Measurements from ENCODE around the gene UNC5A. TPM values are rescaled to one million over a fixed set of nuclear protein-coding genes. Genes with fewer than 3 reads are reported as not detected.
A peak's percentile ranks its signal among the peaks of the same experiment; 100 is the strongest.

UNC5A gene
- total RNA-seq, 1 donor from 2014 or later = 0.40 TPM

DNA sequence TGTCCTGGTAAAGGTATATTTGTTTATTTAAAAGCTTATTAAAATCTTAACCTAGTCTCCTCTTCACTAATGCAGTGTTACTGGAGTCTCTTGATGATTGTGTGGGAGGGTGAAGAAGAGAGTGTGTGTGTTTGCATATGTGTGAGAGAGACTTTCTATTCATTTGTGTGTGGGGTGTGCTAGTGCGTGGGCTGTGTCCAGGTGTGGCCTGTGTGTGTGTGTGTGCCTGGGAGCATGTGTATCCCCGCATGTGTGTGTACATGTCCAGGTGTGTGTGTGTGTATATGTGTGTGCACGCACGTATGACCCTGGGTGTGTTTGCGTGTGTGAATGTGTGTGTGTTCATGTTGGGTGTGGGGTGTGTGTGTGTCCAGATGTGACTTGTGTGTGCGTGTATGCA lies 10.3 kb upstream of the UNC5A start:
- no peak for DNase-seq (ENCODE audit: low read depth in 2 of 2)

DNA sequence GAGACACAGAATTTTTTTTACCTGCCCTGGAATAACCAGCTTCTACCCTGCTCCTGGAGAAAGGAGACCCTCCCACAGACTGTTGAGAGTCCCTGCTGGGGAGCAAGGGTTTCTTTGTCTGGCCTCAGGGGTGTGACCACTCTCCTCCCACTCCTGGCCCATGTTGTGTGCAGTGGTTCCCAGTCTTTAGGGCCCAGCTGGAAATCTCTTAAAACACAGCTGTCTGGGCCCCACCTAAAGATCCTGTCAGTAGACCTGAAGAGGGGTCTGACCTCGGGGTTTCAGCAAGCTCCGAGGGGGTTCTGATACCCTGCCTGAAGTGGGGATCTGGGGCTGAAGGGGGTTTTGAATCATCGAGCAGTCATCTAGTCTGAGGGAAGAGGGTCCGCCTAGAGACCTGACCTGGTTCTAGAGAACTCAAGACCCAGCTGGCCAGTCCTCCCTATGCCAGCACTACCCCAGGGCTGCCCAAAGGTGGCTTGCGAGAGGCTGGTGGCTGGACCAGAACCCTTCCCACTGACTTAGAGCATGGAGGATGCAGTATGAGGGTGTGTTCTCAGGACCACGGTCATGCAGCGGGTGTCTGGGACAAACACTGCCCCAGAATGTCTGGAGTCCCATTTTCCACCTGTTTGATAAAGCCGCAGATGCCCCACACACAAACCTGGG lies 8.1 kb upstream of the UNC5A start:
- DNase-seq (ENCODE audit: low read depth in 2 of 2) = no peak

DNA sequence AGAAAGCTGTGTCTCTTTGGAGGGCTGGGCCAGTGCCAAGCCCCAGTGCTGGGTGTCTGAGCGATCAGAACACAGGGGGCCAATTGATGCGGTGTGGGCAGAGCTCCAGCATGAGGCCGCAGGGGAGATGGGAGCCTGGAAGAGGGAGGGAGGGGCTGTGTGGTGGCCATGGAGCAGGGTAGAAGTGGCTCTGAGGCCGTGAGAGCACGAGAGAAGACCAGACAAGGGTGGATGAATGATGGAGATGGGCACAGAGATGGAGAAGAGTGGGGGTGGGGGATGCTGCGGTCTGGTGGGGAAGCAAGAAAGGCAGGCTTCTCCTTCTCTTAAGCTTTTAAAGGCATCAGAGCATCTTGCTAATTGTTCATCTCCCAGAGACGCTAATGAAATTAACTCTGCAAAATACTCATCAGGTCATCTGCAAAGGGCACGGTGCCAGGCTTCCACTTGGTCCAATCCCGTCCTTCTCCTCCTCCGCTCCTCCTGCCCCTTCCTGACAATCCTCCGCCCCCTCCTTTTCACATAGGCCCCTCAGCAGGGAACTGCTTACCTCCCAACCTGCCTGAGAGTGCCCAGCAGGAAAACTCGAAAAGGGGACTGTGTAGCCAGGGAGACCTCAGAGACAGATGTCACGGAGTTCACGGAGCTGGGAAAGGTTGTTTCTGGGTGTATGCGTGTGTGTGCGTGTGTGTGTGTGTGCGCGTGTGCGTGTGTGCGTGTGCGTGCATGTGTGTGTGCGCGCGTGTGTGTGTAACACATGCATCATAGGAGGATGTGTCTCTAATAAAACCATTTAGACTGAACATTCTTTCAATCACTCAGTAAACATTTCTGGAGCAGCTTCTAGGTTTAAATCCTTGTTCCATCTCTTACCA lies 7.1 kb upstream of the UNC5A start:
- no peak for DNase-seq (ENCODE audit: low read depth in 2 of 2)

DNA sequence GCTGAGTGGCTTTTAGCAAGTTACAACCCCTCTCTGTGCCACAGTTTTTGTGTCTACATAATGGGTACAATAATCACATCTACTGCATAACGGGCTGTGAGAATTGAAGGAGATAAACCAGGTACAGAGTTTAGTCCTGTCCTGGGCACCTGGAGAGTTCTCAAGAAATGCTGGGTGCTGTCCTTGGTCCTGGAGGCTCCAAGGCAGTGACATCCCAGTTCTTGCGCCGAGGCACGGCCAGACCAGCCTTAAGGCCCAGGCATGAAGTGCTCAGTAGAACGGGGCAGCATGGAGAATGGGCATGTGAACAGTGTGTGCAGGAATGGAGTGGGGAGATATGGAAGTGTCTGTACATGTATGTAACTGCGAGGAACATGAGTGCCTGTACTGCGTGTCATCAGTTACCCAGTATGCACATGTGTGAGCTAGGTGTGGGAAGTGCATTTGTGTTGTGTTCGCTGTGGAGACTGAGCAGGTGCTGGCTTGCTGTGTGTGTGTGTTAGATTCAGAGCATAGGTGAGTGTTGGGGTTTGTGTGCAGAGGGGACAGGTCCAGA lies 6.3 kb upstream of the UNC5A start:
- DNase-seq (ENCODE audit: low read depth in 2 of 2) = peak in 1 of 2 donors; percentile 54

DNA sequence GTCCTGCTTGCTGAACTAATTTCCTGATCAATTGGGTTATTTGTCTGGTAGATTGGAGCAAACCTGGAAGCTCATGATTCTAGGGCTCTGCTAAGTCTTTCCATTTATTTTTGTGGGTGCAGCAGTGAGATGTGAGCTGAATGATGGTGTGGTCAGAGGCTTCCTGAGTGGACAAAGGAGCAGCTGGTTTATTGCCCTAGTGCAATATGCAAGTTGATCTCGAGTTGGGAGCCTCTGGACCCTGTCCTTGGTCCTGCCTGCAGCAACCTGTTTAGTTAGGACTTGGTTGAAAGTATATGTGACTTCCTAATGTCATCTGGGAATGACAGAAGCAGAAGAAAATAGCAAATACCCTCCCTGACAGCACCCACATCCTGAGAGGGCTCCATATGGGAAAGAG lies 4.2 kb upstream of the UNC5A start:
- peak; percentile 42 to 47 for DNase-seq (ENCODE audit: low read depth in 2 of 2)

DNA sequence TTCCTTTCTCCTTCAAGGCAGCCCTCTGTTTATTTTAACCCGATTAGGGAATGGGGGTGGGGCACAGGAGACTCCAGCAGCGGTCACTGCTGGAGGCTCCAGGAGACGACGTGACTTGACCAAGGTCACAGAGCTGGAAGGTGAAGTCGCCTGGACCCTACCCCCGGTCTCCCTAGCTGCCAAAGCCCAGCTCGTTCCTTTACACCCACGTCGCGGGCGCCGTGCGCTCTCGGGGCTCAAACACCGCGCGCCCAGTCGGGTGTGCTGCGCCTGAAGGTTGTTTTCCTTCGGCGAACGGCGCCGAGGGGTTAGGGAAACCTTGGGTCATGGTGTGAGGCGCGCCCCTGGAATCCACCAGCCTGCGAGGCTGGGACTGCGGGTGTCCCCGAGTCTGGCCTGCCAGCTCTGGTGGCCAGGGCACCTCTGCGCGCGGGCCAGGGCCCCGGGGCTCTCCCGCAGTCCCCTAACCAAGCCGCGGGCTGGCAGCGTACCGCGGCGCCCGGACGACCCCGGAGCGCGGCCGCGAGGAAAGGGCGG lies 747 bp upstream of the UNC5A start:
- DNase-seq (ENCODE audit: low read depth in 2 of 2) = no peak

DNA sequence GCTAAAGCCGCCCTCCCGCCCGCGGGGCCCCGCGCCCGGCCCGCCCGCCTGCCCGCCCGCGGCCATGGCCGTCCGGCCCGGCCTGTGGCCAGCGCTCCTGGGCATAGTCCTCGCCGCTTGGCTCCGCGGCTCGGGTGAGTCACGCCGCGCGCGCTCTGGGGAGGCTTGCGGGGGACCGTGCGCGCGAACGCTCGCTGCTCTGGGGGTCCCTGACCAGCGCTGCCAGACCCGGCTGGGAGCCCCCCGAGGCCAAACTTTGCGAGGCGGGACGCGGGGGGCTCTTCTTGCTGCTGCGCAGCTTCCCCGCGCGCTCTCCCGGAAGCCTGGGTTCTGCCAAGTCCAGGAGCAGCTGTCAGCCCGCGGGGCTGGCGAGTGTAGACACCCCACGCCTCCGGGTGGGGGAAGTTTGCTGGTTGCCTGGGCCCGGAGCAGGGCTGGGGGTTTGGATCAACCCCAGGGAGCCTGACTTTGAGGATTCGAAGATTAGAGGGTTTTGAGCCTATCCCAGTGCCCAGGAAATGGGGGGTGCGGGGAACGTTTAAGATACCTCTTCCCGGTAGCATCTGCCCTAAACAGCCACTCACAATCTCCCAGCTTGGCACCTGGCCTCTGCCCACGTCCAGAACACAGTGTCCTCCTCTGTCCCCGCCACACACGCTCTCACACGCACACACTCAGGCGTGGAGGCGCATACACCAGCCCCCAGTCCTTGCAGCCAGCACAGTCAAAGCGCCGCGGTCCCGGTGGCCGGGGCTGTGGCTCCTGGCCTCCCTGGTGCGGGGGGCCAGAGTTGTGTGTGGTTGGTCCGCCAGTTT lies 535 bp downstream of the UNC5A start:
- peak; percentile 20 to 38 for DNase-seq (ENCODE audit: low read depth in 2 of 2)

DNA sequence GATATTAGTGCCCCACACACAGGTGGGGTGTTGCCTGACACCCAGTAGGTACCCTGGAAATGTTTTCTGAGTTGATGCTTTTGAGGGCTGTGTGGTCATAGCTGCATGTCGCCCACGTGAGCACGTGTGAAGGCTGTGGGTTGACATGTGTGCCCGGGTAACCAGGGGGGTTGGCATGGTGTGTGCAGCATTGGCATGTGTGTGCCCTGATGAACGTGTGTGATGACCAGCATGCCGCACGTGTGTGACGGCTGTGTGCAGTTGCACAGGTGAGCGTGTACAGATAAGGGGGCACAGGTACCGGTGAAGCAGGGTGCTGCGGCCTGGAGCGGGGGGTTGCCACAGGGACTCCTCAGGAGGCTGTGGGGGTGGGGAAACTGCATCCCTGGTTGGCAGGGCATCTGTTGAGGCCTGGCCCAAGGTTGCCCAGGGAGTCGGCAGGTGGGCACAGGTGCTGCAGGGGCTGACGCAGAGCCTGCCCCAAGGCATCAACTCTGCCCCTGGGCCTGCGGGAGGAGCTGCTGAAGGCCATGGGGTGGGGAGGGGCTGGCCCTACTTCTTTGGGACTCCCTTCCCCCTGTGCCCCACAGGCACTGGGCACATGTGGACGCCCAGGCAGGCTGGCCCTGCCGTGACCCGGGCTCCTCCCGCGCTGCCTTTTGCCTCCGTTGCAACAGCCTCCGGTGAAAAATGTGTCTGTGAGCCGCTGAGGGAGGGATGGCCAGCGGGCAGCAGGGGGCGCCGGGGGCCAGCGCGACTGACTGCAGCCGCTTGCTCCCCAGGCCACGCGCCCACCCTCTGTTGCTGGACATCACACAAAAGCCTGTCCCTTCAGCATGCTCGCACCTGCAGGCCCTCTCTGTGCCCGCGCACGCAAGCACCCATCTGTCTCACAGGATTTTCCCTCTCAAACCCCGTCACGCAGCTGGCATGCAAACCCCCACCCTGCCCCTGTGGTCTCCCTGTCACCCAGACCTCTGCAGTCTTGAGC lies 2.2 kb downstream of the UNC5A start:
- peak; percentile 30 to 60 for DNase-seq (ENCODE audit: low read depth in 2 of 2)

DNA sequence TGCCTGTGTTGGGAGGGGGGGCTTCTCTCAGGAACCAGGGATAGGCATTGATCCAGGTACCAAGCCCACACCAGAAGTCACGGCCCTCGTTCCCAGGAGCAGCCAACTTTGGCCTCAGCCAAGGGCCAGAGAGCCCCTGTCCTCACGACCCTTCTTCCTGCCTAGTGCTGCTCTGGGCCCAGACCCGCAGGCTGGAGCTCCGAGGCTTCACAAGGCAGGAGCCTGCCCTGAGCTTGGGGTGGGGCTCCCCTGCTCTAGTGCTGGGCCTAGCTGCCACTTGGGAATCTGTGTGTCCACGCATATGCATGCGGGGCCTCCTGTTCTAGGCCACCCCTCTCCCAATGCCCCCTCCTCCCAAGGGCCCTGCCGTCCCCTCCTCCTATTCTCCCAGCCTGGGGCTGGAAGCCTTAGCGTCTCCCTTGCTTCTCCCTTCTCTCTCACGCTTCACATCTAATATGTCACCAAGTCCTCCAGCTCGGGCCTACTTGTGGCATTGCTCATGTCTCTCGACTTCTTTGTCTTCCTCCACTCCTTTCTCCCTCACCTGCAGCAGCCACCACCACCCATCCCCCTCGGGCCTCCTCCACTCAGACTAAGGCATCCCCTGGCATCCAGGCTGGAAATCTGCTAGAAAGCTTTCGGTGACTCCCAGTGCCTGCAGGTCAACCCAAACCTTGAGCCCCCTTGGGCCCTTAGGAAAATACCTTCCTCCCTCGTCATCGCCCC lies 3.4 kb downstream of the UNC5A start:
- DNase-seq (ENCODE audit: low read depth in 2 of 2) = no peak

DNA sequence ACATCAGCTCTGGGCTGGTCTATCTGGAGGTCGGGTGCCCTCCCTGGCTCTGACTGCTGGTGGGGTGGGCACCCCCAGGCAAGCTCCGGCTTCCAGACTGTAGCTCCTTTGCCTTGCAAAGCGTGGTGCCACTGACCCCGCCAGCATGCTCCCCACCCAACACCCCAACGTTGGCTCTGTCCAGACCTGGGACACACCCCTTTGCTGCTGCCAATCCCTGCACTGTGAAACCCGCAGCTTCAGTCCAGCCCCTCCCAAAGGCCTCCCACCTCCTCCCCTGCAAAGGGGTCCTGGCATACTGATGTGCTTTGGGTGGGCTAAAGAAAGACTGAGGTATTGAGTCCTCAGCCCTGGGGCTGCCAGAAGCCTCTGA lies 3.9 kb downstream of the UNC5A start:
- no peak for DNase-seq (ENCODE audit: low read depth in 2 of 2)

DNA sequence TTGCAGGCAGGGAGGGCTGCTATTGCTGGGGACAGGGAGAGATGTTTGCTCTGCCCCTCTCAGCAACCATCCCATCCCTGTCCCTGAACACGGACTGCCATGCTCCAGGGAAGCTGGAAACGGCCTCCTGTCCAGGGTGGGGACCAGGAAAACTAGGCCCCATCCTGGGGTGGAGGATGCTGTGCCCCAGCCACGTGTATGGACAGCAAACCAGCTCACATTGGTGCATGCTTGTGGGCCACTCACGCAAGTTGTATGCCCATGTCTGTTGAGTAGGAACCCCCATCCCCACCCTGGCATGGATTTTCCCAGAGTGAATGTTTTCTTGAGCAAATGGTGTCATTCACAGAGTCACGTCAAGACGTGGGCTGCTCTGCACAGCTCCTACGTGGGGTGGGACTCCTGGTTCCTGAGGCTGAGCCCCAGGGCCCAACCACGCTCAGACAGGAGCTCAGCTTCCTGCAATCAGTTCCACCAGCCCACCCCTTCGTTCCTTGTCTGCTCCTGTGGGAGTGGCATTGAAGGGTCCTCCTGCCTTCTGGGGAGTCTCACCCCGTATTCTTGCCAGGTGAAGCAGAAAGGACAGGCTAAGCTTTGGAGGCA lies 4.6 kb downstream of the UNC5A start:
- no peak for DNase-seq (ENCODE audit: low read depth in 2 of 2)

DNA sequence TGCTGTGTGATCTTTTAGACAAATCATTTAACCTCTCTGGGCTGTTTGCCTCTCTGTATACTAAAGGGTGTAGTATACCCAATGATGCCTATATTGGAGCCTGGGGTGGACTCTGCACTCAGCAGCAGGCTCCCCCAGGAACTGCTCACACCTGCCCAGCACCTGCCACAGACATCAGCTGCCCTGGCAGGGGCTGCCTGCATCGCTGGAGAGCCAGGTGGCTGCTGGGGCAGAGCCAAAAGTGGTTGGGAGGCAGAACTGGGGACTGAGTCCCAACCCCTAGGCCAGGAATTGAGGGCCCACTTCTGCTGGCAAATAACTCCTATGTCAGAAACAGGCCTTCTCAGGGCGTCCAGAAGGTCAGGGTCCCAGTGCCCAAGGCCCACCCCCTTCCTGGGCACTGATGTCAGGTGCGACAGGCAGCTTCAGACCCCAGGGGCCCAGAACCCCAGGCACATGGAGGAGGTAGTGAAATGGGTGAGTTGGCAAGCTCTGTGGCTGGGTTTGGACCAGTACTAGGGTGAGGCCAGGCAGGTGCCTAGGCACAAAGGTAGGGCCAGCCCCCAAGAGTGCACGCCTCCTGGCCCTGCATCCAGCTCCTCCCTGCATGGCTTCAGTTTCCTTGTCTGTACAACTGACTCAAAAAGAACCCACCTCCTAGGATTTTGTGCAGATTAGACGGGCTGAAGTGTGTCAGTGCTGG lies 5.8 kb downstream of the UNC5A start:
- no peak for DNase-seq (ENCODE audit: low read depth in 2 of 2)

DNA sequence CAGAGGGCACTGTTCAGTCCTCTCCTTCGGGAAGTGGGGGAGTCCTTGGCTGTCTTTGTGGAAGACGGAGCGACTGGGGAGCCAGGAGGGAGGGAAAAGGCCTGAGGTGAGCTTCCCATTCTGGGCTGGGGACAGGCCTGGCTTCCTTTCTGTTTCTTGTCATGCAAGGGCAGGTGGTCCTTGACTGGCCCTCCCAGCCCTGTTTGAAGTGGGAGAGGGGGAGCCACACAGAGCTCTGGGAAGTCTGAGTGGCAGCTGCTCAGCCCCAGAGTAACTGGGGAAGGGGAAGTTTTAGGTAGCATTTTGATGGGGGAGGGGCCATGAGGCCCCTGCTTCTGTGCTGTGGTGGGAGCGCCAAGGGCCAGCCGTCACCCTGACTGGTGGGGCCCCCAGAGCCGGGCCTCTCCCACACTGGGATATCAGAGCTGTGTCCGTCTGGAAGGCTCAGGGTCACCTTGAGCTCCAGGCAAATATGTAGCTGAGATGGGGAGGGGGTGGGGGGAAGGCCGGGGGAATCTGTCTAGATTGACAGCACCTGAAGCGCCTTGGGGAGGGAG lies 6.5 kb downstream of the UNC5A start:
- no peak for DNase-seq (ENCODE audit: low read depth in 2 of 2)

DNA sequence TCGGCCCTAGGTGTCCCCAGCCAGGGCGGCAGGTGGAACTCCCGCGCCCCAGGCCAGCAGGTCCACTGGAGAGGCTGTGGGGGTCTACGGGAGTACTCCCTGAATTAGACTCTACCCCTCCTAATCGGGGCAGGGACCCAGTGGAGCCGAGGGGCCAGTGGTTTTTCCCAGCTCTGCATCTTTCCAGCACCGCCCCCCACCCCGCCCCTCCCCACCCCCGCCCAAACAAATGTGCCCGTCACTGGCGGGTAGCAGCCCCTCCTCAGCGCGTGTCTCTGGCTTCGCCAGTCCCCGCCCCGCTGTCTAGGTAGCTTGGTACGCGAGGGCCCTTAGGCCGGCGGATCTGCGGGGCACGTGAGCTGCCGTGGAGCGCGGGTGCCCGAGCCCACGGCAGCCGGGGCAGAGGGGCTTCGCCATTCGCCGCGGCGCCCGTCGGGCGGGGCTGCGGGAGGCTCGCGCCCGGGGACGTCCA lies 7.0 kb downstream of the UNC5A start:
- DNase-seq (ENCODE audit: low read depth in 2 of 2) = peak in 1 of 2 donors; percentile 17

DNA sequence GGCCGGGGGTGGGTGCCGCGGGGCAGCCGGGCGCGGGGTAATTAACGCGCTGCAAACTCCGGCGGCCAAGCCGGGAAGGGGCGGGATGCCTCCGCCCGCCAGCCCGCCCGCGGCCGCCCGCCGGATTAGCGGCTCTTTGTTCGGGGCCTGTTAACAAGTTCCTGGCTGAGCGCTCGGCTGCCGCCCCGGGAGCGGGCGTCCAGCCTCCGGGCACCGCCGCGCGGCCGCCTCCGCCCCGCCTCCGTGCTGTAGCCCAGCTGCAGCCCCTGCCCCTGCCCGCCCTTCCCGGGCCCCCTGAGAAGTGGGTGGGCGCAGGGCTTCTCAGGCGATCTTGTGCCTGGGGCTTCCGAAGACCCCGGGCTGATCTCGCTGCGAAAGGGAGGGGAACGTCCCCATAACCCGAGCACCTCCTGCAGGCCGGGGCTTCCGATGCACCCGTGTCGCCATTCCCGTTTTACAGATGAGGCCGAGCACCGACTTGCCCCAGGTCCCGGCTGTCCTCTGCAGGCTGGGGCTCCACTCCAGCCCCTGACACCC lies 7.5 kb downstream of the UNC5A start:
- DNase-seq (ENCODE audit: low read depth in 2 of 2) = peak; percentile 23 to 45

DNA sequence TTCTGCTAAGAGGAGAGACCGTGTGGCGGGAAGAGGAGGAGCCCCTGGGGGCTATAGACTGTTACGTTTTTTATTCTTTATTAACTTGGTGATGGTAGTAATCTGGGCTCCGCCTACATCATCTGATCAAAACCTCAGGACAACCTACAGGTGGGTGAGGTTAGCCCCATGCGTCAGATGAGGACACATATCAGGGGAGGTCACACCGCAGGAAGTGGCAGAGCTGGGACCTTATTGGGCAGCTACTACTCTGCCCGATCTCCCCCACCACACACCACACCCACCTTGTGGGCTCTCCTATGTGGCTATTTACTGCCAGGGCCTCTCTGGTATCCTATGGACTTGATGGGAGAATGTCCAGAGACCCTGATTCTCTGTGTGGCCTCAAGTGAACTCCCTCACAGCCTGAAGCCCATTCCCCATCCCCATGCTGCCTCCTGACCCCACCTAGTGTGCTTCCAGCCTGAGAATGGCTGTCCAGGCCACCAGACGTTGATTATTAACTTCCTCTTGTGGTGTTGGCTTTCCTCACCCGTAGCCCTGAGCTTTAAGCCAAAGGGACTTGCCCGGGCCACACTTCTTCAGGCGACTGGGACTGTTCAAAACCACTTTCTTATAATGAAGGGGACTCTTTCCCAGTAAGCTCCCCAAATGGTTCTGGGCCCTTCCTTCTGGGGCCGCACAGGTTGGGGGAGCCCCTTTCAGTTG lies 8.2 kb downstream of the UNC5A start:
- no peak for DNase-seq (ENCODE audit: low read depth in 2 of 2)

DNA sequence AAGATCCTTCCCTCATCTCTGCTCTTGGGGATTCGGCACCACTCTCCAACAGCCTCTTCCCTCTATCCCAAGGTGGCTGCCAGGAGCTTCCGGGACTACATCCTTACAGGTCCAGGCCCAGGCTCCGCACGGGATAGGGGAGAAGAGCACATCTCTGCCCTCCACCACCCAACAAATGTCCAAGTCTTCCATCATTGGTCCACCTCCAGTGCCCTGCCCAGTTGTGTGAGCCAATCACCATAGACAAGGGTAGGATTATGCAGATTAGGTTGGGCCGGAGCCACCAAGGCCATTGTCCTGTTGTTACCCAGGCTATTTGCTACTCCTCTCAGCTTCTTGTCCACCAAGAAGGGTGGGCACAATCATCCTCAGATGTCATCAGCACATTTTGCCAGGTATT lies 9.1 kb downstream of the UNC5A start:
- DNase-seq (ENCODE audit: low read depth in 2 of 2) = no peak

Data from lung microvascular endothelial cell (primary cell).